Neural crest cell (in vitro differentiated cells): ENCODE measurements around the gene PAX7. TPM values are rescaled to one million over a fixed set of nuclear protein-coding genes. Genes with fewer than 3 reads are reported as not detected.

ENCODE experiments used
- DNase-seq: peaks from one replicate; pipeline ENCODE4 v3.0.0; 2021; ENCODE audit warnings: low read depth, mixed read lengths, low spot score
- H3K27ac Mint-ChIP-seq: one replicate; pipeline ENCODE4 v1.8.0; 2021; ENCODE audit warnings: mild to moderate bottlenecking, mixed read lengths; ENCODE audit not compliant: unreplicated experiment
- H3K27me3 Mint-ChIP-seq: 2 replicates; pipeline ENCODE4 v1.8.0; 2021; ENCODE audit warnings: low read depth, mild to moderate bottlenecking, mixed read lengths
- H3K36me3 Mint-ChIP-seq: 2 replicates; pipeline ENCODE4 v1.8.0; 2021; ENCODE audit warnings: low read depth, mild to moderate bottlenecking, mixed read lengths
- H3K4me1 Mint-ChIP-seq: 2 replicates; pipeline ENCODE4 v1.8.0; 2021; ENCODE audit warnings: mixed read lengths
- H3K4me3 Mint-ChIP-seq: one replicate; pipeline ENCODE4 v1.8.0; 2021; ENCODE audit warnings: mild to moderate bottlenecking, mixed read lengths
- H3K9me3 Mint-ChIP-seq: 2 replicates; pipeline ENCODE4 v1.8.0; 2021; ENCODE audit warnings: mixed read lengths
- CTCF ChIP-seq: fragments of 200-600 bp; sonication (generic); conservative IDR thresholded peaks from 2 replicates; pipeline ENCODE4 v1.5.0; 2021; ENCODE audit warnings: antibody characterized with exemption, mild to moderate bottlenecking
- total RNA-seq: library from RNA; stranded (reverse); gene quantifications from 2 replicates; pipeline ENCODE4 v1.2.1, GENCODE V29; 2021

The PAX7 gene
- total RNA-seq, 1 donor from 2014 or later = 10.9 TPM

- H3K4me3 Mint-ChIP-seq = no peak overlapping the region
Measured at GRCh38 chr1:18731148-18731547, 100.5 kb downstream of the PAX7 start.

GRCh38 chr1:18731591-18732235 is 101.1 kb downstream of the PAX7 start:
- Mint-ChIP-seq H3K27me3 (peaks cover 10% of the 10 kb centered on the region), H3K36me3 (no peaks in the 10 kb centered on the region), H3K9me3 (no peaks in the 10 kb centered on the region), H3K4me1 (peaks cover 11% of the 10 kb centered on the region), H3K27ac (no peak overlapping the region), H3K4me3 (no peak overlapping the region)
- TF ChIP-seq CTCF = no peak
- no peak for DNase-seq

More at GRCh38 chr1:18731148-18731547, 100.5 kb downstream of the PAX7 start:
- no peak for DNase-seq
- peaks cover 12% of the 10 kb centered on the region for H3K4me1 Mint-ChIP-seq
- no peaks in the 10 kb centered on the region for H3K36me3 Mint-ChIP-seq
- no peak for TF ChIP-seq CTCF
- no peak overlapping the region for H3K27ac Mint-ChIP-seq
- no peaks in the 10 kb centered on the region for H3K9me3 Mint-ChIP-seq
- peaks cover 12% of the 10 kb centered on the region for H3K27me3 Mint-ChIP-seq

- H3K36me3 Mint-ChIP-seq = no peaks in the 10 kb centered on the region
- H3K27ac Mint-ChIP-seq = peak overlapping the region; percentile 51
- no peak for DNase-seq
- no peak overlapping the region for H3K4me3 Mint-ChIP-seq
- H3K27me3 Mint-ChIP-seq = peaks cover 7% of the 10 kb centered on the region
- no peaks in the 10 kb centered on the region for H3K9me3 Mint-ChIP-seq
- peaks cover 20% of the 10 kb centered on the region for H3K4me1 Mint-ChIP-seq
- no peak for TF ChIP-seq CTCF
Measured at GRCh38 chr1:18732686-18733085, 102.0 kb downstream of the PAX7 start.

GRCh38 chr1:18734001-18734400 is 103.4 kb downstream of the PAX7 start:
- no peaks in the 10 kb centered on the region for H3K9me3 Mint-ChIP-seq
- peaks cover 7% of the 10 kb centered on the region for H3K27me3 Mint-ChIP-seq
- H3K4me1 Mint-ChIP-seq = peaks cover 34% of the 10 kb centered on the region
- H3K27ac Mint-ChIP-seq = no peak overlapping the region
- TF ChIP-seq CTCF = no peak
- DNase-seq = no peak
- H3K4me3 Mint-ChIP-seq = no peak overlapping the region
- no peaks in the 10 kb centered on the region for H3K36me3 Mint-ChIP-seq

GRCh38 chr1:18734461-18735223 is 104.0 kb downstream of the PAX7 start:
- Mint-ChIP-seq H3K4me3 (no peak overlapping the region), H3K27ac (peak overlapping the region; percentile 90), H3K27me3 (peaks cover 7% of the 10 kb centered on the region), H3K4me1 (peaks cover 36% of the 10 kb centered on the region), H3K9me3 (no peaks in the 10 kb centered on the region), H3K36me3 (no peaks in the 10 kb centered on the region)
- DNase-seq = no peak
- TF ChIP-seq CTCF = no peak
